Esophagus muscularis mucosa (tissue), 4 donors: Measurements from ENCODE around the gene TEX261. TPM values are rescaled to one million over a fixed set of nuclear protein-coding genes. Genes with fewer than 3 reads are reported as not detected.
A peak's percentile ranks its signal among the peaks of the same experiment; 100 is the strongest.

Experiments
- DNase-seq: peaks from one replicate; pipeline ENCODE4 v3.0.0-alpha.2; 2017; ENCODE audit errors: extremely low spot score
- H3K27ac ChIP-seq, 4 donors: fragments of 200-600 bp; sonication (generic); replicated peaks in 1 of 4; 1 replicate in 3 of 4; 2 replicates in 1 of 4; pipeline ENCODE4 v1.5.1; 2016 to 2019; ENCODE audit warnings: mild to moderate bottlenecking in 1 of 4
- H3K27me3 ChIP-seq, 4 donors: fragments of 200-600 bp; sonication (generic); one replicate each; pipeline versions ENCODE4 v1.5.1 to v1.6.0; 2016 to 2019
- H3K36me3 ChIP-seq, 4 donors: fragments of 200-600 bp; sonication (generic); one replicate each; pipeline ENCODE4 v1.5.1; 2016 to 2019
- H3K4me1 ChIP-seq, 4 donors: fragments of 200-600 bp; sonication (generic); one replicate each; pipeline ENCODE4 v1.5.1; 2016 to 2019
- H3K4me3 ChIP-seq, 4 donors: fragments of 200-600 bp; sonication (generic); 1 replicate in 2 of 4; 2 replicates in 2 of 4; pipeline ENCODE4 v1.5.1; 2016 to 2019; ENCODE audit warnings: mild to moderate bottlenecking in 4 of 4, moderate library complexity in 1 of 4
- H3K9me3 ChIP-seq, 4 donors: fragments of 200-600 bp; sonication (generic); 1 replicate in 3 of 4; 2 replicates in 1 of 4; pipeline ENCODE4 v1.5.1; 2016 to 2019
- EP300 ChIP-seq: sonication (generic); formaldehyde crosslinking; IDR thresholded peaks from one replicate; pipeline ENCODE4 v1.6.1; 2017; ENCODE audit warnings: antibody characterized with exemption
- POLR2A ChIP-seq: fragments of 450-650 bp; IDR thresholded peaks from one replicate; pipeline ENCODE4 v1.6.1; 2017; ENCODE audit warnings: antibody characterized with exemption, moderate library complexity, mild to moderate bottlenecking, low read depth
- POLR2AphosphoS5 ChIP-seq, 2 donors: sonication (generic); formaldehyde crosslinking; IDR thresholded peaks; one replicate each; pipeline ENCODE4 v1.6.1; 2017; ENCODE audit warnings: antibody characterized with exemption in 2 of 2
- WGBS: methylation state at CpG from one replicate; pipeline ENCODE4 v1.1.5; 2018; 5-methylcytosine and 5-hydroxymethylcytosine counted together
- intact Hi-C: fragments of 100-400 bp; cut with DNase I; formaldehyde crosslinking; loops from one replicate; pipeline ENCODE4 v1.15.1; 2023
- total RNA-seq, 4 donors: library from RNA; depleted of rRNA; stranded (reverse); fragments of >200 nt; gene quantifications; one replicate each; pipeline versions ENCODE4 v1.1.0 to v1.2.1, GENCODE V29; 2016
- TF ChIP-seq, protein P1 (sequence below), 3 experiments: fragments of 200-600 bp in 2 of 3; fragments of 450-650 bp in 1 of 3; sonication (generic) in 2 of 3; IDR thresholded peaks; one replicate each; pipeline ENCODE4 v1.5.1; 2017 to 2019; ENCODE audit warnings: antibody characterized with exemption in 3 of 3, mild to moderate bottlenecking in 2 of 3, moderate library complexity in 1 of 3

The TEX261 gene
- total RNA-seq, 4 donors from 2014 or later, result 21.6 to 37.7 (median 33.3) TPM

DNA sequence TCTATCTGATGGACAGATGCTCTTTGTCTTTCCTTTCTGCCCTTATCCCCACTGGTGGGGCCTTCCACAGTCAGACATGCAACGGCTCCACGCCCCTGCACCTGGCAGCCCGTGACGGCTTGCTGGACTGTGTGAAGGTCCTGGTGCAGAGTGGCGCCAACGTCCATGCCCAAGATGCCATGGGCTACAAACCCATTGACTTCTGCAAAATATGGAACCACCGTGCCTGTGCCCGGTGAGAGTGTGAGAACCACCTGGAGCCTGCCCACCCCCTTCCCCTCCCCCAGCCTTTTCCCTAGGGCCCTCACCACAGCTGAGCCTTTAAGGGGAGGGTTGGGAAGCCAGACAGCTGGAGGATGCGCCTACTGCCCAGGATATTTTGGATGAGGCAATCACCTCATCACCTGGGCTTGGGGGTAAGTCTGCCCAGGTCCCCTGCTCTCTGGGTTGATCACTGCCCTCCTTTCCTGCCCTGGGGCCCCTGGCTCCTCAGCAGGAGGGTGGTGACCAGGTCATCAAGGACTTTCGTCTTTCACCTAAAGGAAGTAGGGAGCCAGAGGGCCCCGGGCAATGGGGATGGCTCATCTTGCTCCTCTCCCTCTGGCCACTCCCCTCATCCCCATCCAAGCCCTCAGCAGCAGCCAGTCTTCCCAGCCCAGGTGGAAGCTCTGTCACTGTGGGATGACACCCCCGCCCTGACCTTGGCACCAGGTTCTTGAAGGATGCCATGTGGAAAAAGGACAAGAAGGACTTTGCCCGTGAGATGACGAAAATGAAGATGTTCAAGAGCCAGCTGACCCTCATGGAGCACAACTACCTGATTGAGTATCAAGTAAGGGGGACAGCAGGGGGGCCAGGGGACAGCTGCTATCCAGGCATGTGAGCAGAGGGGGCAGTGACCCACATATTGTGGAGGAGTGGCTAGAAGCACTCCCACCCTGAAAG lies 12.5 kb downstream of the TEX261 start:
- Histone ChIP-seq H3K4me1 (peaks cover 11 to 36% (median 27%) of the 10 kb centered on the region in 4 donors), H3K27me3 (no peaks in the 10 kb centered on the region), H3K36me3 (peaks cover 6 to 38% (median 26%) of the 10 kb centered on the region in 4 donors), H3K9me3 (no peaks in the 10 kb centered on the region), H3K4me3 (no peak overlapping the region), H3K27ac (no peak overlapping the region)
- 91% methylated on average over 6 of the region's 14 CpGs for WGBS
- intact Hi-C loops, result no loop called here
- DNase-seq, result no peak
- TF ChIP-seq POLR2AphosphoS5 (IDR thresholded peaks at IDR 0.05), result no peak
- TF ChIP-seq, protein P1, sequence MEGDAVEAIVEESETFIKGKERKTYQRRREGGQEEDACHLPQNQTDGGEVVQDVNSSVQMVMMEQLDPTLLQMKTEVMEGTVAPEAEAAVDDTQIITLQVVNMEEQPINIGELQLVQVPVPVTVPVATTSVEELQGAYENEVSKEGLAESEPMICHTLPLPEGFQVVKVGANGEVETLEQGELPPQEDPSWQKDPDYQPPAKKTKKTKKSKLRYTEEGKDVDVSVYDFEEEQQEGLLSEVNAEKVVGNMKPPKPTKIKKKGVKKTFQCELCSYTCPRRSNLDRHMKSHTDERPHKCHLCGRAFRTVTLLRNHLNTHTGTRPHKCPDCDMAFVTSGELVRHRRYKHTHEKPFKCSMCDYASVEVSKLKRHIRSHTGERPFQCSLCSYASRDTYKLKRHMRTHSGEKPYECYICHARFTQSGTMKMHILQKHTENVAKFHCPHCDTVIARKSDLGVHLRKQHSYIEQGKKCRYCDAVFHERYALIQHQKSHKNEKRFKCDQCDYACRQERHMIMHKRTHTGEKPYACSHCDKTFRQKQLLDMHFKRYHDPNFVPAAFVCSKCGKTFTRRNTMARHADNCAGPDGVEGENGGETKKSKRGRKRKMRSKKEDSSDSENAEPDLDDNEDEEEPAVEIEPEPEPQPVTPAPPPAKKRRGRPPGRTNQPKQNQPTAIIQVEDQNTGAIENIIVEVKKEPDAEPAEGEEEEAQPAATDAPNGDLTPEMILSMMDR (IDR thresholded peaks at IDR 0.05), result no peak
- TF ChIP-seq POLR2A, result no peak
- no peak for TF ChIP-seq EP300

DNA sequence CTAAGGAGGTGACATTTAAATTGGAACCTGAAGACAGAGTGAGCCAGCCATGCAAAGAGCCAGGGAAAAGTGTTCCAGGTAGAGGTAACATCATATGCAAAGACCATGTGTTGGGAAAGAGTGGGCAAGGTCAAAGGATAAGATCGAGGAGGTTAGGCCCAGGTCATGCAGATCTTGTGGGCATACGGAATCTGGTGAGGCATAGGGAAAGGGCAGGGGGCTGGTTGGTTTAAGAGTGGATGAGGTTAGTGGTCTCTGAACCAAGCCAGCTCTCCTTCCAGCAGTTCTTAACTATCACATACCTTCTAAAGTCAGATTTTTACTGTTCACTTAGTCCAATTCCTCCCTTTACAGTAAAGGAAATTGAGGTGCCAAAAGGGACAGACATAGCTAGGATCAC lies 13.3 kb downstream of the TEX261 start:
- intact Hi-C loops, result no loop called here
- Histone ChIP-seq H3K4me3 (no peak overlapping the region), H3K36me3 (peaks cover 0 to 31% (median 19%) of the 10 kb centered on the region in 4 donors), H3K9me3 (no peaks in the 10 kb centered on the region), H3K27ac (no peak overlapping the region), H3K27me3 (no peaks in the 10 kb centered on the region), H3K4me1 (peaks cover 14 to 40% (median 31%) of the 10 kb centered on the region in 4 donors)
- TF ChIP-seq POLR2AphosphoS5 (IDR thresholded peaks at IDR 0.05) (no peak), EP300 (no peak), POLR2A (no peak)
- TF ChIP-seq, protein P1 (IDR thresholded peaks at IDR 0.05), result no peak
- WGBS, result 88% methylated on average over 2 of the region's 2 CpGs
- no peak for DNase-seq

DNA sequence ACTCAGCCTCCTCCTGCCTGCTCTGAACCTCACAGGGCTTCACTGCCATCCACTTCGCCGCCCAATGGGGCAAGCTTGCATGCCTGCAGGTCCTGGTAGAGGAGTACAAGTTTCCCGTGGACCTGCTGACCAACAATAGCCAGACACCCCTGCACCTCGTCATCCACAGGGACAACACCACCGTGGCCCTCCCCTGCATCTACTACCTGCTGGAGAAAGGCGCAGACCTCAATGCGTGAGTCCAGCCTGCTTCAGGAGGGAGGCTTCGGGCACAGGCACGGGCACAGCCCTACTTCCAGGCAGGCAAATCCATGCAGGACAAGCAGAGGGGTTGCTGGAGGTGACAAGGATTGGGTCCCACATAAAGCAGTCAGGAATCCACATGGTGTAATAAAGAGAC lies 15.0 kb downstream of the TEX261 start:
- TF ChIP-seq EP300 (no peak), POLR2A (no peak), POLR2AphosphoS5 (IDR thresholded peaks at IDR 0.05) (no peak)
- TF ChIP-seq, protein P1 (IDR thresholded peaks at IDR 0.05), result no peak
- no peaks in the 10 kb centered on the region for H3K27me3 ChIP-seq
- 92% methylated on average over 2 of the region's 9 CpGs for WGBS
- H3K27ac ChIP-seq, result peak overlapping the region; percentile 80 to 93 (median 88)
- H3K9me3 ChIP-seq, result no peaks in the 10 kb centered on the region
- peaks cover 0 to 16% (median 4%) of the 10 kb centered on the region in 4 donors for H3K36me3 ChIP-seq
- intact Hi-C loops, result no loop called here
- no peak for DNase-seq
- H3K4me1 ChIP-seq, result peaks cover 15 to 35% (median 26%) of the 10 kb centered on the region in 4 donors
- no peak overlapping the region for H3K4me3 ChIP-seq

DNA sequence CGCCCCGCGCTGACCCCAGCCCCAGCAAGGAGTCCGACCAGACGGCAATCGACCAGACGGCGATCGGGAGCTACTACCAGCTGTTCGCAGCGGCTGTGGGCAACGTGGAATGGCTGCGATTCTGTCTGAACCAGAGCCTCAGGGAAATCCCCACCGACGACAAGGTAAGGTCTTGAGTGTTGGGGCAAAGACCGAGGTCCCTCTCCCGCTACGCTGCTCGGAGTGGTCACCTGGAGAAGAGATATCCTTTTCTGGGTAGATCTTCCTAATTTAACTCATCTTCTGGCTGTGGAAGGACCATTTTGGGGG lies 15.5 kb downstream of the TEX261 start:
- intact Hi-C loops, result no loop called here
- TF ChIP-seq EP300, result no peak
- no peak for TF ChIP-seq POLR2A
- no peak for TF ChIP-seq POLR2AphosphoS5 (IDR thresholded peaks at IDR 0.05)
- TF ChIP-seq, protein P1 (IDR thresholded peaks at IDR 0.05), result no peak
- Histone ChIP-seq H3K36me3 (peaks cover 0 to 13% (median 4%) of the 10 kb centered on the region in 4 donors), H3K9me3 (no peaks in the 10 kb centered on the region), H3K4me3 (peak overlapping the region; percentile 54 to 69 (median 61)), H3K27ac (peak overlapping the region; percentile 80 to 93 (median 88)), H3K27me3 (no peaks in the 10 kb centered on the region), H3K4me1 (peaks cover 15 to 32% (median 25%) of the 10 kb centered on the region in 4 donors)
- WGBS, result 29% methylated on average over 17 of the region's 19 CpGs
- no peak for DNase-seq
